Fibroblast of the conjunctiva (primary cell): Measurements from ENCODE around the gene DNTT.

Experiments
- DNase-seq: peaks from one replicate; pipeline ENCODE4 v3.0.0-alpha.2; 2010; ENCODE audit warnings: low read depth

The DNTT gene

DNA sequence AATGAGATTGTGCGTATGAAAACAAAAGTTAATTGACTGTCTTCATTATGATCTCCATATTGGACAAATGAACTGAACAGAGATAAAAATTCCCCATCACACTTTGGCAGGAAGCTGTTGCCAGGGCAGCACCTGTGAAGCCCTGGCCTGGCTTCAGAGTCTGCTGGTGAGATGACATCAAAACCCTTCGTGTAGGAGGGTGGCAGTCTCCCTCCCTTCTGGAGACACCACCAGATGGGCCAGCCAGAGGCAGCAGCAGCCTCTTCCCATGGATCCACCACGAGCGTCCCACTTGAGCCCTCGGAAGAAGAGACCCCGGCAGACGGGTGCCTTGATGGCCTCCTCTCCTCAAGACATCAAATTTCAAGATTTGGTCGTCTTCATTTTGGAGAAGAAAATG lies at the start of gene DNTT:
TSS of gene DNTT (plus strand) at position 205 of the 400 bp plus-strand sequence. CDS start at position 269, 64 bp downstream.
- DNase-seq = no peak

DNA sequence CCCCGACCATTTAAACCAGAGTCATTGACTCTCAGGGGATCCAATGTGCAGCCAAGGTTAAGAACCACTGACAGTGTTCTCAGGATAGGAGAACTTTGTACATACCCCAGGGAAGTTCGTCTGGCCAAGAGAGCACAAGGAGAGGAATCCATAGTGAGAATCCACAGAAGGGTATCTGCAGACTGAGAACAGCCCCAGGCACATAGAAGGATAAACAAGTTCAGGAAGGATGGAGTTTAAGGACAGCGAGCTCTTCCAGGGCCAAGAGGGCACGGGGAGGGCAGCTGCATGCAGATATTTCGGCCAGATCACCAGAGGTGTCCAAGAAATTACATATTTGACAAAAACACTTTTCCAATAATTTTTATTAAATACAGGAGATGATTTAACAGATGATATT lies 49.3 kb upstream of the DNTT start:
- no peak for DNase-seq

GRCh38 chr10:96255549-96256333 lies 48.5 kb upstream of the DNTT start:
- DNase-seq = no peak

GRCh38 chr10:96257944-96258343 lies 46.3 kb upstream of the DNTT start:
- no peak for DNase-seq

- no peak for DNase-seq
These were observed 45.1 kb upstream of the DNTT start for GRCh38 chr10:96259150-96259549.

DNA sequence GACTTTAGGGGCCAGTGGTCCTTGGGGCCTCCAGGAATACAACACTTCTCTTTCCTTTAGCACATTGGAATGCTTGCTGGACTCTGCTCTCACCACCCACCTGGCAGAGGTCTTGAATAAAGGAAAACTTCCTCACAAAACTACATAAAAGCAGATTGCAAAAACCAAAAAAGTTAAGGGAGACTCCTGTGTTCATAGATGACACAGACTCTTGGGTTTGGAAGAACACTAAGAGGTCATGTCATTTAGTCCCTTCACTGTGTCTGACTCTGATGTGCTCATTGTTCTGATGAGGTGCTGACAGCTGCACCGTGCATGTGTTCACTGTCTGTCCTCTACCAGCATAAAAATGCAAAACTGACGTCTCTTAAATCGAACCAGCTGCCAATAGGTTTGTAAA lies 44.2 kb upstream of the DNTT start:
- DNase-seq = no peak

GRCh38 chr10:96261132-96261531 lies 43.1 kb upstream of the DNTT start:
- DNase-seq = no peak

DNA sequence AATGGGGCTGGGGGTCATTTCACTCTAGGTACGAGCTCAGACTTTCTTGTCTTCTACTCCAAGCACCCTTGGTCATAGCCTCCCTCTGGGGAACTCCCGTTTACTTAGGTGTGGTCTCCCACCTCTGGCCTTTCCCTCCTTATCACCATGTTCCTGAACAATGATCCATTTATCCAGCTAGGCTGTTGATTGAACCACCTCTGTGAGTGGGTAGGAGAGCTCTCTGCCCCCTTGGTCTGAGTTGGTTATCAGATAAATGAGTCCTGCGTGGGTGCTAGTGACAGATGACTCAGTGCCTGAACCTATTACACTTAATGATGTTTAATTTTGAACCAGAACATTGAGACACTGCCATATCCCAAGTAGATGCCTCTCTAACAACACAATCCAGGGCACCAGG lies 42.3 kb upstream of the DNTT start:
- no peak for DNase-seq

- no peak for DNase-seq
These were observed 41.1 kb upstream of the DNTT start for GRCh38 chr10:96263176-96263575.

DNA sequence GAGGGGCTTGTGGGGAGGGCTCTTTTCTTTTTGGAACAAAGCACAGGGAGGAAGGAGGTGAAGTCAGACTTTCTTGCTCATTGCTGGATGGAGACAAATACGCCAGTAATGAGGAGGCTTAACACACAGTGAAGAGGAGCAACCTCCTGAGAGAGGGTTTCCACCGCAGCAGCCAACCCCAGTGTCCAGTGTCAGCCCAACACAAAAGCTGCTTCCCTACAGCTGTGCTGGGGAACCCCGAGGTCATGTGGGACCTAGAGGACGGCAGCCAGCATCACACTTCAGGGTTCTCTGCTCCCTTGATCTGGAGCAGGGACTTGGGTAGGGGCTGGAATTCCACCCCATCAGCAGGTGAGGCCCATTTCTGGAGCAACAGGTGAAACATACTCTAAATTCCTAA lies 40.6 kb upstream of the DNTT start:
- DNase-seq = no peak

DNA sequence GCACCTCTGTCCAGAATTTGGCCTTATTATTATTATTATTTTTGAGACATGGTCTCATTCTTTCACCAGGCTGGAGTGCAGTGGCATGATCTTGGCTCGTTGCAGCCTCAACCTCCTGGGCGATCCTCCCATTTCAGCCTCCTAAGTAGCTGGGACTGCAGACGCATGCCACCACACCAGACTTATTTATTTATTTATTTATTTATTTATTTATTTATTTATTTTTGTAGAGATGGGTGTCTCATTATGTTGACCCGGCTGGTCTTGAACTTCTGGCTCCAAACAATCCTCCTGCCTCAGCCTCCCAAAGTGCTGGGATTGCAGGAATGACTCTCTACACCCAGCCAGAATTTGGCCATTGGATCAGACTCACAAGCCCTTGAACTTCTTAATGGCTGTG lies 39.3 kb upstream of the DNTT start:
- DNase-seq = no peak

GRCh38 chr10:96266118-96266770 lies 38.0 kb upstream of the DNTT start:
- no peak for DNase-seq

GRCh38 chr10:96267234-96267705 lies 37.0 kb upstream of the DNTT start:
- no peak for DNase-seq

DNA sequence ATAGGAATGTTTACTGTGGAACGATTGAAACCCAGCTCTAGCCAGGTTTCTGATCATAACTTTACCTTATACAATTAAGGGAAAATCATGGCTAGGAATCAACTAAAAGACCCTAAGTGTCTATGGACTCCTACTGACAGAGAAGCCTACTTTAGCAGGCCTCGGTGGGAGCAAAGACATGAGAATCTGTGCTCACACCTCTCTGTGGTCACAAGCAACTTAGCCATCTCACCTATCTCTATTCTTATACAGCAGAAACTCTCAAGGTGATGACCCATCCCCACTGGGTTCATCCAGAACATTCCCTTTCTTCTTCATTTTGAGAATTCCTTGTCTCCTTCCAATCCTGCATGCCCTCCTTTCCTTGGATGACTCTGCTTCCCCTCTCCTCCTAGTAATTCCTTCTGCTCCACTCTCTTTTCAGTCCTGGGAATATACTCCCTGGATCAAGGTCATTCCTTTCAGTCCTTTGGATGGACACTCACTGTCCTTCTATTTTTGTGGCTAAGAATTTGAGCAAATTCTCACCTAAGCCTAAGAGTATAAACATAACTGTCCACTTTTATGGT lies 35.8 kb upstream of the DNTT start:
- no peak for DNase-seq

DNA sequence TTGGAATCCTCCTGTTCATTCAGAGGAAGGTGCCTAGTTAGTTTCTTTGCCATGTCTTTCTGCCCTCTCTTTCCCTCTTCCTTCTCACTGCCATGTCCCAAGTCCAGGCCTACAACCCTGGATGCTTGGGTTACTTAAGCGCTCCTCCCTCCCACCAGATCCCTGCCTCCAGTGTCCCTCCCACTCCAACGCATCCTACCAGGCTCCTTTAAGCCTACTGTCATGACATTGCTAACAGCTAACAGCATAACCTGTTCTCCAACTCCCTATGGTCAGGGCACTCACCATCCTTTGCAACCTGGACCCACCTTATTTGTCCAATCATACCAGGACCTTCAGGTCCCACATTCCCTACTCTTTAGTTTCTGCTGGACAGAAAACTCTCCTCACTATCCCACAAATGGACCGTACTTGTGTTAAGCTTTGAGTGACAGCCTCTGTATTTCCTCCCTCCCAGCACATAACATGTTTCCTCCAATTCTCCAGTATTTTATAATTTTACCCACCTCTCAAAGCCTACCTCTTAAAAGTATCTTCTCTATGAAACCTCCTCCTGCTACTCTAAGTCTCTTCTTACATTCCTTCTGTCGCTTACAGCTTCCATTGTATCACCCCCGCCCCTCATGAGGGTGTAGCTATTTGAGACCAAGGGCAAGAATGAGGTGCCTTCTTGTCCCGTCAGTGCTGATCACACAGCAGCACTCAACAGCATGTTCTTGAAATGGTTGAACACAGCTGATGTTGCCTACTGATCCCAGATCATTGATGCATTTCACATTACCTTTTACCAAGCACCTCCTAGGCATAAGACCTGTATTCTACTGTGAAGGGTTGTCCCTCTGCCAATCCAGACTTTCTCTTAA lies 34.6 kb upstream of the DNTT start:
- no peak for DNase-seq

GRCh38 chr10:96270571-96270970 lies 33.7 kb upstream of the DNTT start:
- no peak for DNase-seq

DNA sequence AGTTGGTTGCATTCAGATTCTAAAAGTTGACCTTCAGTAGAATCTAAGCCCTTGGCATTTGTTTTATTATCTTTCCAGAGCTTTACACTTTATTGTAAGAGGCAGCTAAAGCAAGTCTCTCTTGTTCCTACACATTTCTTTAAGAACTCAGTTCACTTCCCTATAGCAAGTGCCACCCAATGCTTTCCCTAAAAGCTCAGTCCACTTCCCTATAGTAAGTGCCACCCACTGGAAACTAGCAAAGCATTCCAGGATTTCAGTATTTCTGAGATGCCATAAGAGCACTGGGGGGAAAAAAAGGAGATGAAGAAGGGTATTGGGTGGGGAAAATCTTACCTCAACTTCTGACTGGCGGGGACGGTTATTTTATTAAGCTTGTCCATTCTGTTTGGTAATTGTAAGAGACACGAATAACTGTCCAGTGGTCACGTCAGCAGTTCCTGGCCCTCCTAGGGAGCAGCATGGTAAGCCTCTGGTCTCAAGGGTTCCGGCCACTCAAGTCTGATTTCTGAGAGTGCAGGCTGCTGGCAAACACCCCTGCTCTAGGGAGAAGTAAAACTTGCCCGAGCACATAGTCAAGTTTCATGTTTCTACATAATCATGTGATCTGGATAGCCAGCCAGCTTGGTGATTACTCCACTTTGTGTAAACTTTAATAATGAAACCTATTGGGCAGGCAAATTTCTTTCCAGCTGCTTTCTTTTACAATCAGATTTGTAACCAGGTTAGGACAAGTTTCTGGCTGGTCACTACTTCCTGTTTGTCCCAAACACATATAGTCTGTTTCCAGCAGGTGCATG lies 33.0 kb upstream of the DNTT start, which contains the start of gene BLNK:
TSS of gene BLNK (minus strand) at position 554 of the 800 bp plus-strand sequence. CDS start at position 383, 171 bp downstream.
- DNase-seq = no peak

- no peak for DNase-seq
These were observed 31.6 kb upstream of the DNTT start for GRCh38 chr10:96272316-96273280.

DNA sequence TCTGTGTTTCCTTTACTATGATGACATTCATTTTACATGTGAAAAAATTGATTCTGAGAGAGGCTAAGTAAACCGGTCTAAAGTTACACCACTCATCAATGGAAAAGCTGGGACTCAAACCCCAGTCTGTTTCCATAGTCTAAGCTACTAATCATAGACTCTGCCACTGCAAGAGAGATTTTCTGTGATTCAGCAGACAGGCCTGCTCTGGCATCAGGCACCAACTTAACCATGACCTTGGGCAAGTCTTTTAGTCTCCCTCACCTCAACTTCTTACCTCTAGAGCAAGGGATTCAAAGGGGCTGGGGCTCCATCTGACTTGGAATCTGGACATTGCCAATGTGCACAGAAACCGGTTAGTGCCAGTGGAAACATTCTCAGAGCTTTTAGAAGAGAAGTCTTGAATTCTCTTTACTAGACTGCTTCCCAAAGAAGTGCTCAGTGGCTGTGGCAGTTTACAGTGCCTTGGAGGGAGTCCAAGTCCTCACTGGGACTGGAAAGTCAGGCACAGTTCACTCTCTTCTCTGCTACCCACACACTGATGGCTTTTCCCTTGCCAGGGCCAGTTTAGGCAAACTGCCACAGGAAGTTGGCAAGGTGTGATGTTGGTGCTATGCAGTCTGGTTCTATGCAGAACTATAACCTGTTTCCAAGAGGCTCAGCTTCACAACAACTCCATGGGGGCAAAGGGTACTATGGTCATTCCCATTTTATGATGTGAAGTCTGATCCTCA lies 28.4 kb upstream of the DNTT start:
- DNase-seq = no peak
